ENCODE results near the gene CLCNKA.

GRCh38 chr1:15998929-15999328, 22.9 kb upstream of the CLCNKA start:
- no peak for TF ChIP-seq CTCF (IDR thresholded peaks at IDR 0.05)
- TF ChIP-seq ZFX (IDR thresholded peaks at IDR 0.05; ENCODE audit: borderline replicate concordance), result no peak
